ENCODE measurements around the gene LILRA1. TPM values are rescaled to one million over a fixed set of nuclear protein-coding genes. Genes with fewer than 3 reads are reported as not detected.
"Not testable (repeated sequence)": the region's sequence is repeated elsewhere in the genome, so short reads cannot be mapped to it uniquely, and the experiment has no call there.

LILRA1 gene
- total RNA-seq = 0.60 TPM

GRCh38 chr19:54593445-54593844 is at the start of gene LILRA1:
TSS of gene LILRA1 (plus strand) at chr19:54593632. CDS start at chr19:54594245, 613 bp downstream.
- ATAC-seq (peak; percentile 33), DNase-seq (ENCODE audit: low spot score) (peak; percentile 39)

- DNase-seq (ENCODE audit: low spot score) (no peak), ATAC-seq (no peak)
Measured at GRCh38 chr19:54548806-54549205, 44.6 kb upstream of the LILRA1 start.

DNA sequence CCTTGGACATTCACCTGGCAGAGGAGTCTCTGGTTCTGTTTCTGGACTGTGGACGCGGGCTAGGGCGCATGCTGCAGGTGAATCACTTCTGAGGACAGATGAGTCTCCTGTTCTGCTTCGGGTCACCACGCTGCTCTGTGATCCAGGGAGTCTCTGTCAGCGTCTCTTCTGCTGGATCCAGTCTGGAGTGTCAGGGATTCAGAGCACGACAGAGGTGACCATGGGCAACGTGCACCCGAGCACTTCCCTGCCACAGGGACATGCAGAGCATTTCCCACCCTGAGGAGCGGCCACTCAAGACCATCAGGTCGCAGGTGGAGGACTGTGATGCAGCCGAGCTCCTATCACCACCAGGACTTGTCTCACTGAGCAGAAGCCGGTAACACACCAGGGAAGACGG is 44.2 kb upstream of the LILRA1 start:
- no peak for ATAC-seq
- DNase-seq (ENCODE audit: low spot score) = peak; percentile 27

- DNase-seq (ENCODE audit: low spot score) (no peak), ATAC-seq (no peak)
Measured at GRCh38 chr19:54551293-54551692, 42.1 kb upstream of the LILRA1 start.

- DNase-seq (ENCODE audit: low spot score) (peak; percentile 42), ATAC-seq (peak; percentile 36)
Measured at GRCh38 chr19:54551950-54552912, 41.2 kb upstream of the LILRA1 start.

GRCh38 chr19:54552913-54553310 is 40.5 kb upstream of the LILRA1 start:
- ATAC-seq = no peak
- peak; percentile 15 for DNase-seq (ENCODE audit: low spot score)

DNA sequence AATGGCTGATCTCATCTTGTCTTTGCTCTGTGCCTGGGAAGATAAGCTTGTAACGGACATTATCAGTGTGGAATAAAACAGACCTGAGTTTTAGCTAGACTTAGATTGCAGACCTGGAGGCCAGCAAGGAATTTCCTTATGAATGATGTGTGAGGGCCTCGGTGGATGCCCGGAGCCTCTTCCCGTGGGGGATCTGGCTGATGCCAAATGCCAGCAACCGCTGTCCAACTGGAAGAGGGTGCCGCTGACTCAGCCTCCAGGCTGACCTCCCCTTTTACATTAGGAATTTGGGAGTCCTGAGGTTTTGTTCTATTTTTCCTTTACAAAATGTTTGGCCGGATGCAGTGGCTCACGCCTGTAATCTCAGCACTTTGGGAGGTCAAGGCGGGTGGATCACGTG is 39.4 kb upstream of the LILRA1 start:
- peak; percentile 12 for DNase-seq (ENCODE audit: low spot score)

DNA sequence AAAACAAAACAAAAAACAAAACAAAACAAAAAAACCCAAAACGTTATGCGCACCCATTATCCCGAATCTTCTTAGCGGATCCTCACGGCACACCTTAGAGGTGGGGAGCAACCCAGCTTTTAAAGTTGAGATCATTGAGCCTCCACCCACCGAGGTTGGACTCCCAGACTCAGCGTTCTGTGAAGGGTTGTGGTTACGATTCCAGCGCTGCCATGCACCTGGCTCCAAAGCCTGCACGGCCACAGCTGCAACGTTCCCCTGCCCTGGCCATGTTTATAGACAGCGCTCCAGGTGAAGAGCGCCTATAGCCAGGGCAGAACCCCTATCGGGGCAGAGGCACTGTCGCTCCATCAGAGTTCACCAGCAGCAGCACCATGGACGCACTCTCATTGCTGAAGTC is 38.5 kb upstream of the LILRA1 start:
- ATAC-seq = no peak
- peak; percentile 19 for DNase-seq (ENCODE audit: low spot score)

More for the DNA sequence above, 39.4 kb upstream of the LILRA1 start:
- ATAC-seq = no peak

DNA sequence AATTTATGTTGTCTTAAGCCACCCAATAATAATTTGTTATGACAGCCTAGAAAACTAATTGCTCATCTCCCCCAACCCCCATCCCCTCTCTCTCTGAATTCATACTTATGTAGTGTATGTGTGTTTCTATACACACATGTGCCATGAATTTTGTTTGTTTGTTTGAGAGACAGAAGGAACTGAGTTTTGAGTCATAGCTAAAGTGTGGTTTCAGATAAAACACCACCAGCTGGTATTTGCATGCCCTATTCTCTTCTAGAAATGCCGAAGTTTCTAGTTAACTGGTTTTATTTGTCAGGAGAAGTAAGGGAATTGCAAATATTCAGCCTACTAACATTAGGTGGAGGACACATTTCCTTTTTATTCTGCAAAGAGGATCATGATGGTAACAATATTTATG is 37.2 kb upstream of the LILRA1 start:
- ATAC-seq (no peak), DNase-seq (ENCODE audit: low spot score) (no peak)

DNA sequence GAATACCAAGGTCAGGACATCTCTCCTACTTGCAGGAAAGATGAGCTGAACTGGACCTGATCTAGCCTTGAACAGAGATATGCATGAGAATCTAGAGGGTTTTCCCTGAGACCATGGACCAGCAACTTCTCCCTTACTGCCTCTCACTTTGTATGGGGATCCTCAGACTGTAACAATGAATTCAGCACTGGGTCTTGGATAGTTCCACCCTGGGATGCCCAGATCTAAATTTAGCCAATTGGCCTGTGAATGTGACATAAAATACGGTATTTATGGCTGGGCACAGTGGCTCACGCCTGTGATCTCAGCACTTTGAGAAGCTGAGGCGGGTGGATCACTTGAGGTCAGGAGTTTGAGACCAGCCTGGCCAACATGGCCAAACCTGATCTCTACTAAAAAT is 35.1 kb upstream of the LILRA1 start:
- ATAC-seq (no peak), DNase-seq (ENCODE audit: low spot score) (peak; percentile 2)

GRCh38 chr19:54560881-54561385 is 32.5 kb upstream of the LILRA1 start:
- DNase-seq (ENCODE audit: low spot score) = peak; percentile 5
- ATAC-seq = no peak

GRCh38 chr19:54561840-54562239 is 31.6 kb upstream of the LILRA1 start:
- no peak for ATAC-seq

GRCh38 chr19:54563206-54563605 is 30.2 kb upstream of the LILRA1 start:
- ATAC-seq = not testable (repeated sequence)
- DNase-seq (ENCODE audit: low spot score) = peak; percentile 7

More at GRCh38 chr19:54561840-54562239, 31.6 kb upstream of the LILRA1 start:
- DNase-seq (ENCODE audit: low spot score) = peak; percentile 10

GRCh38 chr19:54570316-54570715 is 23.1 kb upstream of the LILRA1 start:
- peak; percentile 11 for DNase-seq (ENCODE audit: low spot score)
- no peak for ATAC-seq

DNA sequence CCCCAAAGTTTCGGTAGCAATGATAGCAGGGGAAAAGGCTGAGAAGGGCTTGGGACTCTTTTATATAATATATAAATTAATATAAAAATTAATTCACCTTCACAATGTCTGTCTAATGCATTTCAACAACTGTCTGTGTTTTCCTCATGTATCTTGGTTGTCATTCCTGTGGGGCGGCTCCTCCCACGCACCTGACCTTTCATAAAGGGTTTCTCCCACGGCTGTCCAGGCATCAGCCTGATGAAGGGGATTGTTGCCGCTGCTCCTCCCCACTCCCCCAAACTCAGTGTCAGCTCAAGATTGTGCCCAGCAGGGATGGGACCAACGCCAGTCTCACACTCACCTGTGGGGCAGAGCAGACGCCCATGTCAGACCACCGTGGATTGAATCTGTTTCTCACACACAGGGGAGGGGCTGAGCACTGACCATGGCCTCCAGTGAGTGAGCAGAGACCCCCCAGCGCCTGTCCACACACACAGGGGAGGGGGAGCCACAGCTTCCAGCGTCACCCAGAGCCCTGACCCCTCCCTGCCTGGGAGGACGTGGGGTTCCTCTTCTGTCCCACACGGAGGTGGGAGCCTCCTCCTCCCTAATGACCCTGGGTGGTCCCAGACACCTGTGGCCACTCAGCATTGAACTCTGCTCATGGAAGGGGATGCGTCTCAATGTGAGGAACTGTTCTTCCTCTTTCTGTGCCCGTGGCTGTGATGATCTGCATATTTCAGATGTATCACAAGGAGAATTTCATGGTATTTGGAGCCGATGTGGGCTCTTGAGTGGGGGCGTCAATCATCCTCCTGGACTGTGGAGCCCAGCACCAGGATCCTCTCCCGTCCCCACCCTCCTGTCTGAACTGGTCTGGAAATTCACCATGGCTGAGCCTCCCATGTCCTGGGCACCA is 21.5 kb upstream of the LILRA1 start:
- peak; percentile 18 for ATAC-seq

GRCh38 chr19:54572696-54573311 is 20.6 kb upstream of the LILRA1 start:
- peak; percentile 44 for ATAC-seq
- peak; percentile 41 for DNase-seq (ENCODE audit: low spot score)

More for the DNA sequence above, 21.5 kb upstream of the LILRA1 start:
- peak; percentile 39 for DNase-seq (ENCODE audit: low spot score)

DNA sequence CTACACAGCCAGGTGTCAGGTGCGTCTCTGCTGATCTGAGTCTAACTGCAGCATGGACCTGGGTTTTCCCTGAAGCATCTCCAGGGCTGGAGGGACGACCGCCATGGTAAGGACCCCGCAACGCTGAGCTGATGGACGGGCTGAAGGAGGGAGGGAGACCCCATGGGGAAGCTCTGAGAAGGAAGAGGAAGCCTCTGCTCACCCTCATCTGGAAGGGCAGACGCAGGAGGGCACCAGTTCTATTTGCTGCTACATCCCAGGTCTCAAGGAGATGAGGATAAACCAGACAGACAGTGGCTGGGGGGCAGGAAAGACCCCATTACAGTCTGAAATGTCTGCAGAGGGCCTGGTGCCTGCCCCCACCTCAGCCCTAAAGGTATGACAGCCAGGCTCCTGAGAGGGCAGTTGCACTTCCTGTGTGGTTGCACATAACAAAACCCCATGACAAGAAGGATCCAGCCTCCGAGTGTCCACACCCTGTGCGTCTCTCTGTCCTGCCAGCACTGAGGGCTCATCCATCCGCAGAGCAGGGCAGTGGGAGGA is 20.0 kb upstream of the LILRA1 start, which contains the start of gene LILRA2:
TSS of gene LILRA2 (plus strand) at position 461 of the 543 bp plus-strand sequence. CDS start 89 bp downstream, outside the sequence.
- DNase-seq (ENCODE audit: low spot score) = peak; percentile 48

GRCh38 chr19:54574051-54574450 is 19.4 kb upstream of the LILRA1 start:
- DNase-seq (ENCODE audit: low spot score) (peak; percentile 41), ATAC-seq (no peak)

More for the DNA sequence above, 20.0 kb upstream of the LILRA1 start, which contains the start of gene LILRA2:
- ATAC-seq = peak; percentile 56

DNA sequence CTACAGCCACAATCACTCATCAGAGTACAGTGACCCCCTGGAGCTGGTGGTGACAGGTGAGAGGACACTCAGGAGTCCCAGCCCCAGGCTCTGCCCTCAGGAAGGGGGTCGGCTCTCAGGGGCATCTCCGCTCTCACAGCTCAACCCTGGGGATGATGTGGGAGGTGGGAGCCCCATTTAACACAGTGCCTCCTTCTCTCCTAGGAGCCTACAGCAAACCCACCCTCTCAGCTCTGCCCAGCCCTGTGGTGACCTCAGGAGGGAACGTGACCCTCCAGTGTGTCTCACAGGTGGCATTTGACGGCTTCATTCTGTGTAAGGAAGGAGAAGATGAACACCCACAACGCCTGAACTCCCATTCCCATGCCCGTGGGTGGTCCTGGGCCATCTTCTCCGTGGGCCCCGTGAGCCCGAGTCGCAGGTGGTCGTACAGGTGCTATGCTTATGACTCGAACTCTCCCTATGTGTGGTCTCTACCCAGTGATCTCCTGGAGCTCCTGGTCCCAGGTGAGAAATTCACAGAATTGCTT is 18.8 kb upstream of the LILRA1 start:
- peak; percentile 33 for DNase-seq (ENCODE audit: low spot score)
- no peak for ATAC-seq

GRCh38 chr19:54575205-54575604 is 18.2 kb upstream of the LILRA1 start:
- DNase-seq (ENCODE audit: low spot score) = peak; percentile 28
- not testable (repeated sequence) for ATAC-seq
